DND-41 (cell line): ENCODE measurements around the gene PTH2R.

Experiments
- CTCF ChIP-seq: IDR thresholded peaks from 2 replicates; pipeline ENCODE4 v1.5.1; 2012; ENCODE audit warnings: borderline replicate concordance, low read length, moderate library complexity, mild to moderate bottlenecking; ENCODE audit not compliant: poor library complexity, severe bottlenecking; ENCODE audit errors: extremely low read depth
- EZH2 ChIP-seq: IDR thresholded peaks from 3 replicates; pipeline ENCODE4 v1.6.1; 2012; ENCODE audit warnings: borderline replicate concordance, low read depth, mild to moderate bottlenecking, moderate library complexity, low read length, inconsistent platforms; ENCODE audit not compliant: severe bottlenecking

- no peak for TF ChIP-seq CTCF
- no peak for TF ChIP-seq EZH2
Observed at GRCh38 chr2:208466920-208467298, 60.3 kb downstream of the PTH2R start.
